HG03342 (cell line): ENCODE measurements around the gene RAI1.
"Not testable (repeated sequence)": the region's sequence is repeated elsewhere in the genome, so short reads cannot be mapped to it uniquely, and the experiment has no call there.

ENCODE experiments used
- ATAC-seq: cut with Tn5 transposase; IDR thresholded peaks from one replicate; pipeline ENCODE4 v1.9.1; 2021; ENCODE audit warnings: mild to moderate bottlenecking, moderate library complexity; ENCODE audit not compliant: unreplicated experiment

RAI1 gene

DNA sequence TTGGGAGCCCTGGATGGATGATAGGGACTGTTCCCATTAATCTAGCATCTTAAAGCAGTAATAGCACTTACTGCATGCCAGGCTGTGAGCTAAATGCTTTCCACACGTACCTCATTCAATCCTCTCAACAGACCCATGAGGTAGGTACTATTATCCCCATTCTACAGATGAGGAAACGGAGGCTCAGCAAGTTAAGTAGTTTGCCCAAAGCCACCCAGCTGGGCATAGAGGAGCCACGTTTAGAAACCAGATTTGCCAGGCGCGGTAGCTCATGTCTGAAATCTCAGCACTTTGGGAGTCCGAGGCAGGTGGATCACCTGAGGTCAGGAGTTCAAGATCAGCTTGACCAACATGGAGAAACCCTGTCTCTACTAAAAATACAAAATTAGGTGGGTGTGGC, 2.0 kb upstream of the RAI1 start:
- no peak for ATAC-seq

DNA sequence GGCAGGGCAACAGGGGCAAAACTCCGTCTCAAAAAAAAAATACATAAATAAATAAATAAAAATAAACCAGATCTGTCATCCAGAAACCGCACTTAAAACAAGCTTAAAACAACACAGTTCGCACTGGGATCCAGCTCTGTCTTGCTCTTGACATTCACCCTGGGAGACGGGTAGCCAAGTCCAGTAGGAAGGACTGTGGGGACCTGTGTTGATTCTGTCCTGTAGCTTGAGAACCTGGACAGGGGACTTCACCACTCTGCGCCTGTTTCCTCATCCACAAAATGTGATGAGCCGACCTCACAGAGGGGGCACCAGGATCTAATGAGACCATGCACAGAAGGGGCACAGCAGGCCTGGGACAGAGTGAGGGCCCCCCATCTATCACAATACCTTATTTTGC, 1.5 kb upstream of the RAI1 start:
- ATAC-seq = no peak

DNA sequence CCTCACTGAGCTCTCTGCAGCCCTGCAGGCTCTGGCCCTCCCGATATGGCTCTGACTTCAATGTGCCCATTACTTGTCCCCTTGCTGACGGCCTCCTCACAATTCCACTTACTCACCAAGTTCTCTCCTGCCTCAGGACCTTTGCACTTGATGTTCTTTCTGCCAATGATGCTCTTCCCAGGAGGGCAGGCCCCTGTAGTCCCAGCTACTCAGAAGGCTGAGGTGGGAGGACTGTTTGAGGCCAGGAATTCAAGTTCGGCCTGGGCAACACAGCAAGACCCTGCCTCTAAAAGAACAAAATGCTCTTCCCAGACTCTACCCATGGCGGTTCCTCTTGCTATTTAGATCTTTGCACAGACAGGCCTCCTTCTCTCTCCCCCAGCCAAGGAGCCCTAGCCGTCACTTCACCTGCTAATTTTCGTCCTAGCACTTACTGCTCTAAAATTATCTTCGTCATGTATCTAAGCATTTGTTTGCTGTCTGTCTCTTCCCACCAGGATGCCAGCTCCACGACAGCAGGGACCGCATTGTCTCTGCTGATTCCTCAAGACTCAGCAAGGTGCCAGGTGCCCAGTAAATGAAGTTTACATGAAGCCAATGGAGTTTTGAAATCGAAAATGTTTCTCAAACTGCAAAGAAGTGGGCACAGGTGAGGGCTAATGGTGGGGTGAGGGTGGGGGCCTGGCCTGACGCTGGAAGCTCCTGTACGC, 626 bp upstream of the RAI1 start:
- no peak for ATAC-seq

DNA sequence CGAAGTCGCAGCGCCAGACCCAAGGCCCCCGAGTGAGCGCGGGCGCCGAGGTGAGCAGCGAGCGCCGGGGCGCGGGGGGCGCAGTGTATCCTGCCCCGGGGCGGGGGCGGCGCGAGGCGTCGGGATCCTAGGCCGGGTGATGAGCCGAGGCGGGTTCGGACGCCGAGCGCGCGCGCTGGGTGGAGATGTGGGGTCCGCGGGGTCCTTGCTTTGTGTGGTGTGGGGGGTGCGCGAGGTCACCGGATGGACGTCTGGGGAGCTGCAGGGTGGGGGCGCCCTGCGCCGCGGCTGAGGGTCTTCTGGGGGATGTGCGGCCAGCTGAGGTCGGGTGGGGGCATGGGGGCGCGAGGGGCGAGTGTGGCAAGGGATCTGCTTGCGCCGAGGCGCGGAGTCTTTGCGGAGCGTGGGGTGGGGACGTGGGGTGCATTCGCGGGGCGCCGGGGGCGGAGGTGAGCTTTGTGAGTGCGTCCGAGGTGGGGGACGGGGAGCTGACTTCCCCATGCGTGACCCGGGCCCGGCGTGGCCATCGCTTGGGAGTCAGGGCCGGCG, 560 bp downstream of the RAI1 start:
- ATAC-seq = peak; percentile 23

DNA sequence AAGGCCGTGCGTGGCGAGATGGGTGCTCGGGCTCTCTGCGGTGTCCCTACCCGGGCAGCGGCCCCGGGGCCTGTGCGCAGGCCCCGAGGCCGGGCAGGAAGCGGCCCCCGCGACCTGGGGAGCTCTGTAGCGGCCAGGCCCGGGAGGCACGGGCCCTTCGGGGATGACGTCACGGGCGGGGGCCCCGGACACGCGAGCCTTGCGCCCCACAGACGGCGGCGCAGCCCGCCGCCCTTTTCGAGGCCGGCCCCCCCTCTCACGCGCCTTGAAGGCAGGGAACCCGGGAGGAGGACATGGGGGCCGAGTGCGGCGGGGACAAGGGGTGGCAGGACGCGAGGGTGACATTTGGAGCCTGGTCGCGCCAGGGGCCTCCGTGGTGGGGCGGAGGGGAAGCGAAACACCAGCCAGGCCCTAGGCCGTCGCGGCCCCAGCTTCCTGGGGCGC, 1.1 kb downstream of the RAI1 start:
- ATAC-seq = no peak

- ATAC-seq = no peak
These were observed 1.8 kb downstream of the RAI1 start for GRCh38 chr17:17682737-17683680.

GRCh38 chr17:17683710-17684365, 2.6 kb downstream of the RAI1 start:
- no peak for ATAC-seq

DNA sequence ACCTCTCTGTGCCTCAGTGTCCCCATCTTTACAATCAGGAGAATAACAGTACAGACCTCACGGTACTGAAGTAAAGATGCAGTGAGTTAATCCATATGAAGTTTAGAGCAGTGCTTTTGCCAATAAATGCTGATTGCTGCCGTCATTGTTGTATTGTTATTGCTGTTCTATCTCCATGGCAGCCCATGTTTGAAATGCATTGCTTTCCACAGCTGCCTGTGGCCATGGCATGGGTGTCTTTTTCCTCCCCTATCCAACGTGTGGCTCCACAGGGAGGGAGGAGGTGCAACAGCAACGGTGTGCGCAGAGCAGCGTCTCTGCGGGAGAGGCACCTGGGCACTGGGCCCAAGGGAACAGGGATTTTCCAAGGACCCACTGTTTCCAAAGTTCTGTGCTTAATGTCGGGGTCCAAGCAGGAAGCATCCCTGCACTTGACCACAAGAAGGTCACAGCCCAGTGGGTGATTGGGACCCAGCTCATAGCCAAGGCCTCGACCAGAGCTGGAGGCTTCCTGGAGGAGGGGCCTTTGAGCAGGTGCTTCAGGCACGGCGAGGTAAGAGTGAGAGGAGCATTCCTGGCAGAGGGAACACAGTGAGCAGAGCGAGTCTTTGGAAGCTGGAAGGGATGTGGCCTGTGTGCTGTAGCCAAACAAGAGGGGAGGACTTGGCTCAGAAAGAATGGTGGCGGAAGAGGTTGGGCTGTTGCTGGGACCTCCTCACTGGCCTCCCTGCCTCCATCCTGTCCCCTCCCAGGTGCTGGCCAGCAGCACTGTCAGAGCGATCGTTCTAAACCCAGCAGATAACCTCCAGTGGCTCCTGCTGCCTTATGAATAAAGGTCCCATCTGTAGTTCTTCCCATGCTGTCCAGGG, 3.9 kb downstream of the RAI1 start:
- no peak for ATAC-seq

GRCh38 chr17:17685775-17686291, 4.6 kb downstream of the RAI1 start:
- no peak for ATAC-seq

GRCh38 chr17:17689312-17689711, 8.1 kb downstream of the RAI1 start:
- no peak for ATAC-seq

DNA sequence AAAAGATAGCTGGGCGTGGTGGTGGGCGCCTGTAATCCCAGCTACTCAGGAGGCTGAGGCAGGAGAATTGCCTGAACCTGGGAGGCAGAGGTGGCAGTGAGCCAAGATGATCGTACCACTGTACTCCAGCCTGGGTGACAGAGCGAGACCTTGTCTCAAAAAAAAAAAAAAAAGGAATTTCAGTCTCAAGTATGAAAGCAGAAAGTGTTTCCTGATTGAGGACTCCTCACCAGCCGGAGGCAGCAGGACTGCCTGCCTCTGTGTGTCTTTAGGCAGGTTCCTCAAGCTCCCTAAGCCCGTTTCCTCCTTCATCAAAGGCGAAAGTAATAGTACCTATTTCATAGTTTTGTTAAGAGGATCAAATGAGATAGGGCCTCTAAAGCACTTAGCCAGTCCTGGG, 9.0 kb downstream of the RAI1 start:
- not testable (repeated sequence) for ATAC-seq

DNA sequence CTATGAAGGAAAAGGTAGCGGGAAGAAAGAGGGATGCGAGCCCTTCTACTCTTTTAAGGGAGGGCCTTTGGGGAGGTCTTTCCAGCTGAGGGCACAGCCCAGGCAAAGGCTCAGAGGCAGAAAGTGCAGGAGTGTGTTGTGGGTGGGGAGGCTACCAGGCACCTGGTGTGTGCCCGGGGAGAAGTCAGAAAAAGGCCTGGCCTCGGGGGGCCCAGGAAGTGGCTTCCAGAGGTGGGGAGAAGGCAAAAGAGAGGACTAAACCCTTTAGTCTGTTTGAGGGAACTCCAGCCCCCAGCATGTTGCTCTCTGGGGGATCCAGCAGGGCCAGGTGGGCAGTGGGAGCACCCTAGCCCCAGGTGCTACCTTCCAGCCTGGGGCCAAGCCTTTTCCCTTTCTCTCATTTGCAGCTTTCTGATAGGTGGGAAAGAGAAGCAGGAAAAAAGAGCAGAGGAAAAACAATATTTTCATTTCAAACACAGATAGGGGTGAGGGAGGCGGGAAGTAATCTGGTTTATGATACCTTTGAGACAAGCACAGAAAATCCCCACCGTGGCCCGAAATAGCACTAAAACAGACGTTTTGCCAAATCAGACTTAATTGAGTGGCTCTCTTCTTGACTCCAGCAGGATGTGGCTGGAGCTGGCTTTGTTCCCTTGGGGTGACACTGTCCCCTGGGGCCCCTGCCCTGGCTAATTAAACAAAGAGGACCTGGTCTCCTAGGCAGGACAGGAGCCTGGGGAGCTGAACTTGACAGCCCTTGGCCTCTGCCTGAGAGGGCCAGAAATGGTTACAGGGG, 10.4 kb downstream of the RAI1 start:
- ATAC-seq = peak; percentile 35

DNA sequence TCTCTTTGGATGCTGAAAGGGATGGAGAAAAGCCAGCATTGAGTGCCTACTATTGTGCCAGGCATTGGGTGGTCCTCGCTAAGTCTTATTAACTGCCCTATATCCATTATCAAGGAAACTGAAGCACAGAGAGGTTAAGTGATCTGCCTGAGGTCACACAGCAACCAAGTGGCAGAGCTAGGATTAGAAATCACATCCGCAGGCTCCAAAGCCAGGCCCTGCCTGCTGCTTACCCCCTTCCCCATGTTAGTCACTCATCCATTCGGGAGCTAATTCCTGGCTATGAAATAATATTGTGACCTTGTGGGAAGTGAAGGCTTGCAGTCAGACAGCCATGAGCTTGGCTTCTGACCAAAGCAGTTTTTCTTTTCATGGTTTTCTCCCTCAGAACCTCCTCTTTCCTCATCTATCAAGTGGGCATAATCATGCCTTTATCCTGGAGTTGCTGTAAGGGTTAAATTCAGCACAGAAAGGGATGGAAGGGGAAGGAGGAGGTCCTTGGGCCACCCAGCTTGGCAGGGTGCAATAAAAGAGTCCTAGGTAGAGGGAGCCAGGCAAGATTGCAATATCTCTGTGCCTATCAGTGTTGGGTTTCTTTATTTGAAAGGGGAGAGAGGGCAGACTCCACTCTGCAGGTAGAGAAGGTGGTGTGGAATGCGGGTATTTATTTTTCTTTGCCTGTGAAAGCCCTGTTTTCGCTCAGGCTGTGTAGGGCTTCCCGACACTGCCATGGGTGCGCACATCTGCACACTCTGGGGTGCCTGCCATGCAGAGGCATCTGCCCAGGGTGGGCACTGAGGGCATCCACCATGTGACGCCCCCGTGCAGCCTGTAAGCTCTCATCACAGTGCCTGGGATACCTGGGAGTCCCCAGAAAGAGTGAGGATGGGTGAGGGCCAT, 11.3 kb downstream of the RAI1 start:
- ATAC-seq = no peak

GRCh38 chr17:17693253-17694168, 12.3 kb downstream of the RAI1 start:
- ATAC-seq = no peak

- no peak for ATAC-seq
These were observed 13.2 kb downstream of the RAI1 start for GRCh38 chr17:17694169-17695081.

DNA sequence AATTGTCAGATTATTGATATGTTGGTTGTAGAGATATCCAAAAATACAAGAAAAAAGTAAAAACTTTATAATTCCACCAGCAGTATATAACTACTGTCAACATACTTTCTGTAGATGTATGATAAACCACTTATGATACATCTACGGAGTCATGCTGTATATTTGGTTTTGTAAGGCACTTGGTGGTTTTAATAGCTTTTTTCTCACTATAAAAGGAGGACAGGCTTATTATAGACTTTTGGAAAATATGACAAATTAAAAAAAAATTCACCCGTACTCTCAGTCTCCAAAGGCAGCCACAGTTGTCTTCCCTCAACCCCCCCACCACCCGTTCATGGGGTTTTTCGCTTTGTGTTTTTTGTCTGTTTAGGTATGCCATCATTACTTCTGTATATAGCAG, 14.8 kb downstream of the RAI1 start:
- no peak for ATAC-seq
